Activated CD4-positive, alpha-beta memory T cell treated with anti-CD3 and anti-CD28 coated beads, Interleukin-2, amount 10 ng/mL, durations not matched to agents 7 days and 5 days (primary cell): ENCODE results near the gene RELL2. TPM values are rescaled to one million over a fixed set of nuclear protein-coding genes. Genes with fewer than 3 reads are reported as not detected.

Experiments
- CTCF ChIA-PET: fragments of 350-600 bp; sonication (Branson Sonifier 250); formaldehyde crosslinking; loops from one replicate; lab custom pipeline; 2021; ENCODE audit warnings: antibody characterized with exemption, inconsistent platforms; lab: Charles Lee
- POLR2A ChIA-PET: fragments of 350-600 bp; sonication (Branson Sonifier 250); formaldehyde crosslinking; loops from one replicate; lab custom pipeline; 2021; ENCODE audit warnings: antibody characterized with exemption; lab: Charles Lee
- DNase-seq: peaks from one replicate; pipeline ENCODE4 v3.0.0-alpha.2; 2020
- H3K27ac Mint-ChIP-seq: one replicate; pipeline ENCODE4 v1.8.0; 2021; ENCODE audit warnings: mild to moderate bottlenecking, mixed read lengths
- H3K27me3 Mint-ChIP-seq: one replicate; pipeline ENCODE4 v1.8.0; 2021; ENCODE audit warnings: mixed read lengths
- H3K36me3 Mint-ChIP-seq: one replicate; pipeline ENCODE4 v1.8.0; 2021; ENCODE audit warnings: low read depth, mixed read lengths
- H3K4me1 Mint-ChIP-seq: one replicate; pipeline ENCODE4 v1.8.0; 2021; ENCODE audit warnings: mixed read lengths
- H3K4me3 Mint-ChIP-seq: one replicate; pipeline ENCODE4 v1.8.0; 2021; ENCODE audit warnings: mild to moderate bottlenecking, mixed read lengths
- H3K9me3 Mint-ChIP-seq: one replicate; pipeline ENCODE4 v1.8.0; 2021; ENCODE audit warnings: mixed read lengths
- total RNA-seq, 2 experiments: library from RNA; stranded (reverse); gene quantifications; one replicate each; pipeline ENCODE4 v1.2.3, GENCODE V29; 2021

The RELL2 gene
- total RNA-seq, 2 experiments from 2014 or later: 18.8 to 19.4 TPM

- peaks cover 5% of the 10 kb centered on the region for H3K4me1 Mint-ChIP-seq
- H3K36me3 Mint-ChIP-seq: no peaks in the 10 kb centered on the region
- no peak overlapping the region for H3K27ac Mint-ChIP-seq
- no peaks in the 10 kb centered on the region for H3K27me3 Mint-ChIP-seq
- no peak for DNase-seq
- H3K9me3 Mint-ChIP-seq: no peaks in the 10 kb centered on the region
- ChIA-PET POLR2A (interaction anchor here (1.2 to 3.1 kb wide), 3 partner anchors 14 to 272 kb away, joined by 3 to 13 read pairs (median 3); partner anchors contain the start of gene ARAP3), CTCF (interaction anchor here (0.7 to 12.1 kb wide), 10 partner anchors 10 to 291 kb away, joined by 3 to 67 read pairs (median 4); partner anchors contain the start of gene DELE1)
- H3K4me3 Mint-ChIP-seq: no peak overlapping the region
Observed at GRCh38 chr5:141669520-141669919, 32.7 kb downstream of the RELL2 start.

DNA sequence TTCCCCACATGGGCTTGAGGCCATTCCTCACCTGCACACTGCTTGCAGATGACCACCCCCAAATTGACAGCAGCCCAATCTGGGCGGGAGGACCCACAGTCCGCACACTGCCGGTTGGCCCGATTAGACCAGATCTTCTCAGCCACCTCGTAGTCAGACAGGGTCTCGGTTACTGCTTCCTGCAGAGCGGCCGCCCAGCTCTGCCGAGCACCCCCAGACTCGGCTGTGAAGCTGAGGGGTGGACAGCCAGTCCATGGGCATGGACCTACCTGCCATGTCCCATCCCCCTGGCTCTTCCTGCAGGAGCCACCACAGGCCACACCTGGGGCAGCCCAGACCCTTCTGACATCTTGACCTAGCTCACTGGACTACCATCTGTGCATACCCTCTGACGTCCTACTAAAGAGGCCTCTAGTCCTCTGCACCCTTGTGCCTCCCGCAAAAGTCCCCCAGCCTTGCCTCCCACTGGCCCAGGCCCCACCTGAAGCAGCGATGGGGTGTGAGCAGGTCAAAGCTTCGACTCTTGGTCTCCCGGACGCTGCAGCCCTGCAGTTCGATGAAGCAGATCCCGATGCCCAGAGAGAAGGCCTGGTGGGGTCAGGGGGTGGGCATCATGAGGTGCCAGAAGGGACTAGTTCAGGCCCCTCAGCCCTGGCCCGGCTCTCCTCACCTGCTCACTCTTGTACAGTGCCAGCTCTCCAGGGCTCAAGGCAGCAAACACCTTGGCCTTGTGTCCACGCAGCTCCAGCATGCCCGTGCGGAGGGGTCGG lies 35.5 kb downstream of the RELL2 start:
- Mint-ChIP-seq H3K9me3 (no peaks in the 10 kb centered on the region), H3K36me3 (no peaks in the 10 kb centered on the region), H3K4me3 (no peak overlapping the region), H3K4me1 (no peaks in the 10 kb centered on the region), H3K27me3 (peaks cover 2% of the 10 kb centered on the region), H3K27ac (no peak overlapping the region)
- ChIA-PET POLR2A (interaction anchor here (2.0 to 3.1 kb wide), 2 partner anchors 11 to 251 kb away, joined by 5 to 13 read pairs; partner anchors contain the start of genes ARAP3 and DELE1), CTCF (interaction anchor here (0.6 to 12.1 kb wide), 2 partner anchors 20 to 207 kb away, joined by 3 to 67 read pairs; no protein-coding TSS in a partner anchor)
- no peak for DNase-seq

DNA sequence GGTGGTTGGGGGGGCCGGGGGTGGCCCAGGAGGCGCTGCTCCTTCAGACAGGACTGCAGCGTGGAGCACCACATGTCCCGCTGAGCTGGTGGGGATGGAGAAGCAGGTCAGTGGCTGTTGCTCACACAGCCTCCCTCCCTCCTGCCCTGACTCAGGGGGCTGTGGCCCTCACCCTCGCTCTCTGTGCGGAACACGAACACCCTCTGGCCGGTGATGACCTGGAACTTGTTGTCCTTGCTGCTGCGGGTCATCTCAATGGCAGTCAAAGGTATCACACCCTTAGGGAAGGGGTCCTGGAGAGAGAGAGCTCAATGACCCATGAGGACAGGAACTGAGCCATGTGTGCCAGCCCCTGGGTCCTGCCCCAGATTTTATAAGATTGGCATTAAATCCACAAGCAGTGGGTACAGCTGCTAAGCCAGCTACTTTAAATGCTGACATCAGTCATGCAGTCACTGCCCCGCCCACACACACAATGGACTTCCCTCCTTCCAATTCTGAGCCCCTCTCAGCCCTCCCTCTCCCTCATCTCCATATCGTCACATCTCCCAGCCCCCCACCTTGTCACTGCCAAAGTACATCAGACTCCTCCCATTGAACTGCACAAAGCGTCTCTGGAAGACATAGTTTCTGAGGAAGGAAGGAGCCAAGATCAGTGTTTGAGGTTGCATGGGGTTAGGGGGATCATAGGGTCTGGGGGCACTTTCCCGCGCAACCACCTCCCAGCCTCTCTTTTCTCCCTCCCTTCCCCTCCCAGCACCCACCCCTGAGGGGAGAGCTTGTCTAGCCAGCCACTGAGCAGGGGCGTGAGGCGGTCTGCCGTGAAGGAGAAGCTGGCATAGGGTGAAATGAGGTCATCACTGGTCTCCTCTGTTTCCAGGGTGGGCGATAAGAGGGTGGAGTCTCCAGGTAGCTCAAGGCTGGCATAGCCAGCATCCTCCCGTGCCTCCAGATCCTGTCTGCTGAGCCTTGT lies 36.3 kb downstream of the RELL2 start:
- CTCF ChIA-PET: interaction anchor here (0.6 to 12.1 kb wide), 3 partner anchors 8 to 206 kb away, joined by 3 to 67 read pairs (median 3); no protein-coding TSS in a partner anchor
- H3K4me1 Mint-ChIP-seq: no peaks in the 10 kb centered on the region
- no peak overlapping the region for H3K27ac Mint-ChIP-seq
- no peak overlapping the region for H3K4me3 Mint-ChIP-seq
- POLR2A ChIA-PET: no interaction called here
- DNase-seq: no peak
- H3K36me3 Mint-ChIP-seq: no peaks in the 10 kb centered on the region
- H3K9me3 Mint-ChIP-seq: no peaks in the 10 kb centered on the region
- peaks cover 2% of the 10 kb centered on the region for H3K27me3 Mint-ChIP-seq

DNA sequence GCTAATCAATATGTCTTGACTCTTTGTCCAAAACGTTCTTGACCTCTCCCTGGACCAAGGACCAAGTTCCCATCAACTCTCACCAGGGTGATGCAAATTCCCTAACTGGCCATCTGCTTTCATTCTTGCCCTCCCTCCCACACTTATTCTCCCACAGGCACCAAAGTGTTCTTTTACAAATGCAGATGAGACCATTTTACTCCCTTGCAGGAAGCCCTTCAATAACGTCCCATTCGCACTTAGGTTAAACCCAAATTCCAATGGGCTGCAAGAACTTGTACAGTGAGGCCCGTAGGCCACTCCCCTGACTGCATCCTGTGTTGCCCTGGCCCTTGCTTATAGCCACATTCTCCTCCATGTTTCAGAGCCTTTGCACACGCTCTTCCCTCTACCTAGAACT lies 38.0 kb downstream of the RELL2 start:
- H3K27ac Mint-ChIP-seq: no peak overlapping the region
- no peak overlapping the region for H3K4me3 Mint-ChIP-seq
- H3K4me1 Mint-ChIP-seq: peaks cover 4% of the 10 kb centered on the region
- H3K27me3 Mint-ChIP-seq: peaks cover 6% of the 10 kb centered on the region
- ChIA-PET POLR2A (interaction anchor here (1.5 kb wide), 1 partner anchor 9 kb away, joined by 3 read pairs; no protein-coding TSS in a partner anchor), CTCF (interaction anchor here (0.8 to 1.3 kb wide), 2 partner anchors 10 kb away, joined by 3 read pairs; no protein-coding TSS in a partner anchor)
- peaks cover 5% of the 10 kb centered on the region for H3K36me3 Mint-ChIP-seq
- no peaks in the 10 kb centered on the region for H3K9me3 Mint-ChIP-seq
- DNase-seq: no peak

DNA sequence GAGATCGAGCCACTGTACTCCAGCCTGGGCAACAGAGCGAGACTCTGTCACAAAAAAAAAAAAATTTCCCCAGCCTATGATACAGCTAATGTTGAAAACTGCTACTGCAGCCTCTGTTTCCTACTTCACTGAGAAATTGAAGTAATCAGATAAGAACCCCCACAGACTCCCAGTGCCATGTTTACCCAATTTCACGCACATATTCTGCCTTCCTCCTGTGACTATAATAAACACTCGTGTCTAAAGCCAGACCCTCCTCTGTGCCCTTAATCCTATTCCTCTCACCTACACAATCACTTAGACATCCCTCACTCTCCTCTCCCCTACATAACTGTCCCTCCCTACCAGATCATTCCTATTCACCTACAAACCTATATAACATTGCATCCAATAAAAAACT lies 38.9 kb downstream of the RELL2 start:
- no peak for DNase-seq
- H3K27ac Mint-ChIP-seq: no peak overlapping the region
- CTCF ChIA-PET: interaction anchor here (0.8 to 1.0 kb wide), 2 partner anchors 11 kb away, joined by 3 to 5 read pairs; no protein-coding TSS in a partner anchor
- POLR2A ChIA-PET: interaction anchor here (1.5 kb wide), 1 partner anchor 10 kb away, joined by 3 read pairs; no protein-coding TSS in a partner anchor
- no peaks in the 10 kb centered on the region for H3K9me3 Mint-ChIP-seq
- H3K27me3 Mint-ChIP-seq: peaks cover 6% of the 10 kb centered on the region
- H3K36me3 Mint-ChIP-seq: peaks cover 5% of the 10 kb centered on the region
- H3K4me1 Mint-ChIP-seq: peaks cover 7% of the 10 kb centered on the region
- no peak overlapping the region for H3K4me3 Mint-ChIP-seq

DNA sequence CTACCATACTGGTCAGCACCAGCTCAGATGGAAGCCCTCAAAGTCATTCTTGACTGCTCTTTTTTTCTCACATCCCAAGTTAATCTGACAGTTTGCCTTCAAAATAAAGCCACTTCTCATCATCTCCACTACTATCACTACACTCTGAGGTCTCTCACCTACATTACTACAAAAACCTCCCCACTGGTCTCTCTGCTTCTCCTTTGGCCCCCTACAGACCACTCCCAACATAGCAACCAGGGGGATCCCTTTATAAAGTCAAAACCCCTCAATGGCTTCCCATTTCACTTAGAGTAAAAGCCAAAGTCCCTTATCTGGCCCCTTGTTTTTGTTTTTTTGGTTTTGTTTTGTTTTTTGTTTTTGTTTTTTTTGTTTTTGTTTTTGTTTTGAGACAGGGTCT lies 40.6 kb downstream of the RELL2 start:
- peaks cover 20% of the 10 kb centered on the region for H3K4me1 Mint-ChIP-seq
- peaks cover 6% of the 10 kb centered on the region for H3K27me3 Mint-ChIP-seq
- H3K36me3 Mint-ChIP-seq: peaks cover 5% of the 10 kb centered on the region
- H3K4me3 Mint-ChIP-seq: no peak overlapping the region
- DNase-seq: no peak
- H3K27ac Mint-ChIP-seq: no peak overlapping the region
- no peaks in the 10 kb centered on the region for H3K9me3 Mint-ChIP-seq
- ChIA-PET CTCF (interaction anchor here (1.5 kb wide), 1 partner anchor 10 kb away, joined by 4 read pairs; no protein-coding TSS in a partner anchor), POLR2A (no interaction called here)

- ChIA-PET CTCF (no interaction called here), POLR2A (no interaction called here)
- Mint-ChIP-seq H3K9me3 (no peaks in the 10 kb centered on the region), H3K4me1 (peaks cover 39% of the 10 kb centered on the region), H3K27me3 (peaks cover 5% of the 10 kb centered on the region), H3K4me3 (no peak overlapping the region), H3K27ac (no peak overlapping the region), H3K36me3 (peaks cover 5% of the 10 kb centered on the region)
- no peak for DNase-seq
Observed at GRCh38 chr5:141680178-141680577, 43.4 kb downstream of the RELL2 start.

GRCh38 chr5:141680751-141681201 lies 44.0 kb downstream of the RELL2 start:
- Mint-ChIP-seq H3K27me3 (peaks cover 5% of the 10 kb centered on the region), H3K4me1 (peaks cover 40% of the 10 kb centered on the region), H3K27ac (peak overlapping the region; percentile 11), H3K9me3 (no peaks in the 10 kb centered on the region), H3K4me3 (peak overlapping the region; percentile 60), H3K36me3 (peaks cover 5% of the 10 kb centered on the region)
- no peak for DNase-seq
- POLR2A ChIA-PET: interaction anchor here (3.6 kb wide), 1 partner anchor 11 kb away, joined by 15 read pairs; no protein-coding TSS in a partner anchor
- CTCF ChIA-PET: interaction anchor here (3.2 kb wide), 1 partner anchor 280 kb away, joined by 23 read pairs; no protein-coding TSS in a partner anchor

DNA sequence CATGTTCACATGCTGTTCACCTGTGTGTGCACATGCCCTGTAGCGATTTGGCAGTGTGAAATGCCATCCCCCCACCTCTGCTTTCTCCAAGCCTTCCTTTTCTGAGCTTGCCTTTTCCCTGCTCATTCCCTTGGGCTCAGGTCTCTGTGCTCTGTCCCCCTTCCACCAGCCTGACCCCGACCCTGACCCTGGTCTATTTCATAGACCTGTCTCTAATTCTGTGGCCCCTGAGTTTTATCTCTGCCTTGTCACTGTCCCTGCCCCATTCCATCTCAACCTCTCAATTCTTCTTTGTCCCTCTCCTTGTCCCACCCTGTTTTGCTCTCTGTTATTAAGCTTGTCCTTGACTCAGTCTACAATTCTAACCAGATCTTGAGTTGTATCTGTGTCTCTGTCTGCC lies 44.5 kb downstream of the RELL2 start:
- Mint-ChIP-seq H3K4me3 (peak overlapping the region; percentile 60), H3K9me3 (no peaks in the 10 kb centered on the region), H3K27me3 (peaks cover 5% of the 10 kb centered on the region), H3K4me1 (peaks cover 41% of the 10 kb centered on the region), H3K36me3 (peaks cover 5% of the 10 kb centered on the region), H3K27ac (peak overlapping the region; percentile 18)
- no peak for DNase-seq
- ChIA-PET CTCF (interaction anchor here (3.2 to 3.7 kb wide), 2 partner anchors 11 to 279 kb away, joined by 23 to 55 read pairs; no protein-coding TSS in a partner anchor), POLR2A (interaction anchor here (1.4 to 3.6 kb wide), 2 partner anchors 11 to 12 kb away, joined by 3 to 15 read pairs; no protein-coding TSS in a partner anchor)

- Mint-ChIP-seq H3K27me3 (peaks cover 5% of the 10 kb centered on the region), H3K27ac (peak within 1 kb of the TSS; percentile 70), H3K9me3 (no peaks in the 10 kb centered on the region), H3K4me3 (peak within 1 kb of the TSS; percentile 79), H3K4me1 (peaks cover 41% of the 10 kb centered on the region), H3K36me3 (peaks cover 5% of the 10 kb centered on the region)
- POLR2A ChIA-PET: interaction anchor here (1.0 to 3.6 kb wide), 6 partner anchors 10 to 335 kb away, joined by 3 to 15 read pairs (median 6); partner anchors contain the start of gene FCHSD1
- CTCF ChIA-PET: interaction anchor here (1.2 to 3.7 kb wide), 5 partner anchors 10 to 294 kb away, joined by 3 to 55 read pairs (median 5); no protein-coding TSS in a partner anchor
- peak; percentile 54 for DNase-seq
Observed at GRCh38 chr5:141681695-141682641, 45.2 kb downstream of the RELL2 start, which contains the start of gene ARAP3. Gene ARAP3, minus strand, starts transcription at chr5:141682230. Its CDS starts 1,744 bp downstream, at chr5:141680486.
